HepG2 (cell line): Measurements from ENCODE around the gene TEX53.

Experiments used
- ATF7 ChIP-seq, 2 experiments: fragments of 450-650 bp in 1 of 2; sonication (generic) in 1 of 2; formaldehyde crosslinking in 1 of 2; IDR thresholded peaks; 2 replicates each; pipeline versions ENCODE4 v1.4.0 to v1.6.1; 2016 to 2020; ENCODE audit warnings: antibody characterized with exemption in 1 of 2, mild to moderate bottlenecking in 1 of 2, missing genetic modification reagents in 1 of 2
- EZH2 ChIP-seq: conservative IDR thresholded peaks from 2 replicates; pipeline ENCODE4 v1.6.1; 2012; ENCODE audit warnings: mild to moderate bottlenecking, low read depth, low read length, moderate library complexity
- FOXJ3 ChIP-seq: sonication (generic); formaldehyde crosslinking; IDR thresholded peaks from 2 replicates; pipeline ENCODE4 v1.4.0; 2020; ENCODE audit warnings: missing genetic modification reagents, mild to moderate bottlenecking, borderline replicate concordance
- HDAC6 ChIP-seq: fragments of 200-600 bp; sonication (generic); IDR thresholded peaks from 2 replicates; pipeline ENCODE4 v1.7.0; 2017; ENCODE audit warnings: mild to moderate bottlenecking, antibody characterized with exemption, low read length, low read depth
- HMG20B ChIP-seq: conservative IDR thresholded peaks from 2 replicates; pipeline ENCODE4 v1.6.1; 2016; ENCODE audit warnings: missing genetic modification reagents, missing compliant biosample characterization
- MAFK ChIP-seq, 2 experiments: IDR thresholded peaks in 1 of 2; conservative IDR thresholded peaks in 1 of 2; 2 replicates each; pipeline ENCODE4 v1.6.1; 2011; ENCODE audit warnings: improper control_type of control experiment in 2 of 2, low read length in 2 of 2
- MXI1 ChIP-seq: IDR thresholded peaks from 3 replicates; pipeline ENCODE4 v1.6.1; 2012; ENCODE audit warnings: low read depth, low read length, inconsistent platforms, borderline replicate concordance
- PATZ1 ChIP-seq: sonication (generic); formaldehyde crosslinking; IDR thresholded peaks from 2 replicates; pipeline ENCODE4 v1.4.0; 2020; ENCODE audit warnings: missing genetic modification reagents
- TAF1 ChIP-seq: sonication (generic); formaldehyde crosslinking; IDR thresholded peaks from 2 replicates; pipeline ENCODE4 v1.4.0; 2020; ENCODE audit warnings: missing genetic modification reagents
- ZNF343 ChIP-seq: sonication (generic); formaldehyde crosslinking; IDR thresholded peaks from 2 replicates; pipeline ENCODE4 v1.4.0; 2020; ENCODE audit warnings: mild to moderate bottlenecking, missing genetic modification reagents
- ZNF564 ChIP-seq: sonication (generic); formaldehyde crosslinking; IDR thresholded peaks from 2 replicates; pipeline ENCODE4 v1.8.1; 2023; ENCODE audit warnings: mild to moderate bottlenecking, missing genetic modification reagents
- TF ChIP-seq, protein P1 (sequence below): sonication (generic); formaldehyde crosslinking; IDR thresholded peaks from 2 replicates; pipeline ENCODE4 v1.8.1; 2023; ENCODE audit warnings: mild to moderate bottlenecking, inconsistent platforms, moderate library complexity, missing genetic modification reagents, borderline replicate concordance

- TF ChIP-seq, protein P1, sequence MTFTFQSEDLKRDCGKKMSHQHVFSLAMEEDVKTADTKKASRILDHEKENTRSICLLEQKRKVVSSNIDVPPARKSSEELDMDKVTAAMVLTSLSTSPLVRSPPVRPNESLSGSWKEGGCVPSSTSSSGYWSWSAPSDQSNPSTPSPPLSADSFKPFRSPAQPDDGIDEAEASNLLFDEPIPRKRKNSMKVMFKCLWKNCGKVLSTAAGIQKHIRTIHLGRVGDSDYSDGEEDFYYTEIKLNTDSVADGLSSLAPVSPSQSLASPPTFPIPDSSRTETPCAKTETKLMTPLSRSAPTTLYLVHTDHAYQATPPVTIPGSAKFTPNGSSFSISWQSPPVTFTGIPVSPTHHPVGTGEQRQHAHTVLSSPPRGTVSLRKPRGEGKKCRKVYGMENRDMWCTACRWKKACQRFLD (CRISPR knock-in tag), result no peak
- no peak for TF ChIP-seq ATF7 (IDR thresholded peaks at IDR 0.05)
- TF ChIP-seq ATF7 (CRISPR knock-in tag; IDR thresholded peaks at IDR 0.05), result no peak
- no peak for TF ChIP-seq EZH2
- TF ChIP-seq MAFK (conservative IDR thresholded peaks at IDR 0.05 in 1 of 2, IDR thresholded peaks at IDR 0.05 in 1 of 2; ENCODE audit: low read length in 2 of 2), result no peak
- TF ChIP-seq MXI1, result no peak
- no peak for TF ChIP-seq TAF1 (CRISPR knock-in tag)
- TF ChIP-seq PATZ1 (CRISPR knock-in tag), result no peak
- no peak for TF ChIP-seq FOXJ3 (CRISPR knock-in tag)
- TF ChIP-seq ZNF343 (CRISPR knock-in tag), result no peak
- TF ChIP-seq HDAC6, result no peak
- TF ChIP-seq HMG20B (CRISPR knock-in tag), result no peak
- TF ChIP-seq ZNF564 (CRISPR knock-in tag), result no peak
These were observed 16.6 kb upstream of the TEX53 start for GRCh38 chr9:114674076-114674797.
